NCI-H82 treated with DMSO at 0.1 percent for 48 hours (cell line): ENCODE data around the gene CCN2.
"Not testable (repeated sequence)": the region's sequence is repeated elsewhere in the genome, so short reads cannot be mapped to it uniquely, and the experiment has no call there.

Experiments
- DNase-seq: peaks from one replicate; lab custom pipeline; 2025; ENCODE audit not compliant: unreplicated experiment; lab: John Stamatoyannopoulos, UW

CCN2 gene

DNA sequence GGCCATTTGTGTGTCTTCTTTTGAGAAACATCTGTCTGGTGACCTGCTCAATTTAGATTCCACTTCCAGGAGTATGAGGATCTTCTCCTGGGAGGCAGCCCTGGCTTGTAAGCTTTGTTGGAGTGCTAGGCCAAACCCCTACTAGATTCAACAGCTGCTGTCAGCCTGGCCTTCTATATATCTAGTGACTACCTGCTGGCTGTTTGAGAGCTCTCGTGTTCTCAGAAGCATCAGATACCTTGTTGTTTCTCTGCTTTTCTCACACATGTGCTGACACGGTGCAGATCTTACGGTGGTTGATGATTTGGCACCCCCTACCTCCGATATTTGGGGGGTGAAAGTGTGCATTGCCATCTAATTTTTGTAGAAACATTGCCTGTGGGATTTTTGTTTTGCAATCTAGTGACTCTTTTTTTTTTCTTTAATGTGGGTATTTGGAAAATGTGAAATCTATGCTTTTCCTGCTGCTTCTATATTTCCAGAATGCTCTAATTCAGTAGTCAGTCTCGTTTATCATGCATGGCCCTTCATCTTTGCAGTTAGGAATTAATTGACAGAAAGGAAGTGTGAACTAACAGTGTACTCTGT, 4.7 kb downstream of the CCN2 start:
- DNase-seq = no peak

DNA sequence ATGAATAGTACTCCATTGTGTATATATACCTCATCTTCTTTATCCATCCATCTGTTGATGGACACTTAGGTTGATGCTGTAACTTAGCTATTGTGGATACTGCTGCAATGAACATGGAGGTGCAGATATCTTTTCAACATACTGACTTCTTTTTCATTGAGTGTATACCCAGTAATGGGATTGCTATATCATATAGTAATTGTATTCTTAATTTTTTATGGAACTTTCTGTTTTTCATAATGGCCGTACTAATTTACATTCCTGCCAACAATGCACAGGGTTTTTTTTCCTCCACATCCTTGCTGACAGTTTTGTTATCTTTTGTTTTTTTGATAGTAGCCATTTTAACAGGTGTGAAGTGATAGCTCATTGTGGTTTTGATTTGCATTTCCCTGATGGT, 5.2 kb downstream of the CCN2 start:
- no peak for DNase-seq

DNA sequence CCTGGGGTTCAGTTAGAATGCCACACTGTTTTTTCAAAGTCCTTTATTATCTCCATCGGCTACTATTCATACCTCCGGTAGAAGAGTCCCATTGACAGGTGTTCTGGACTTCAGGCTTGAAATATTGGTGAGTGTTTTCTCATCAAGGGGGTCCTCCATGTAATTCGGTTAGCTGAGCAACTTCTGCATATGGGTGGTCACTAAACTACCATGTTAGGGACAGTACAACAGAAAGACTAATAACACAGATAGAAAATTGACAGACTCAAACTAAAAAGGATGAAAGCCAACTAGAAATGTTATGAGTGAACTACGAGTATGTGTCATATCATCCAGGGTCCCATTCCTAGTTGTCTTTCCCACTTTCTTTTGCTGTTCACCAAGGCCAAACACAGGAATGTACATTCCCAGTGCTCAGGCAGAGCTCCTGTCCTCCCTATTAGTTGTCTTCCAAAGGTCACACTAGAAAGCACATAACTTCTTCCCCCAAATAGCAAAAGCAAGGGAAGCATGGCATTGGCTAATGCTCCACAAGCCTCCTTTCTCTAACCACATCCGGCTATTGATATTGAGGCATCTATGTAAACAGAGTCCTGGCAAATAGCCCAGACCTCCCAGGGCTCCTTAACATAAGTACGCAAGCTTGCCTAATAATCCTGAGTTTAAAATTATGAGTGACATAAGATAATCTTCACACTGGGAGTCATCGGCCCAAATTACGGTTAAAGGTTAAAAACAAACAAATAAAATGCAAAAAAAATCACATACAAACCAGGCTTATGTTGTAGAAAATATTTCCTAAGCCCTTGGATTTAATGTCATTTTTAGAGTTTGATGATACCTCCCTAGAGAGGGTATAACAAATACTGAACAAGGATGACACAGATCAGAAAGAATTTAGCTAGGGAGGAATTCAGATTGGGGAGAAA, 13.2 kb downstream of the CCN2 start:
- DNase-seq = no peak

DNA sequence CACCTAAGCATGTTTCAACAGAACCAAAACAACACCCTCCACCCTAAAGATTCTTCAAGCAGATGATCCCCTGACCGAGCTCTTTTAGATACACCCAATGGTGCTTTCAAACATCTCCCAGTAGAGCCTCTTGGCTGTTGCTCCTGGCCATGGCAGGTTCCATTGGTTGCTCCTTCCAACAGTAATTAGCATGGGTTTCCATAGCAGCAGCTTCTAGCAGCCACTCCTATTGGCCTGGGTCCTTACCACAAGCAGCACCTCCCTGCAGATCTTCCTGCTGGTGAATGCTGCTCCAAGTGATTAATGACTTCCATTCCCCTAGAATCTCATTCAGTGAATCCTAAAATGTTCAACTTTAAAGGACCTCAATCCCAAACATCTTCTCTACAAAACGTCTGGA, 13.9 kb downstream of the CCN2 start:
- DNase-seq = no peak

DNA sequence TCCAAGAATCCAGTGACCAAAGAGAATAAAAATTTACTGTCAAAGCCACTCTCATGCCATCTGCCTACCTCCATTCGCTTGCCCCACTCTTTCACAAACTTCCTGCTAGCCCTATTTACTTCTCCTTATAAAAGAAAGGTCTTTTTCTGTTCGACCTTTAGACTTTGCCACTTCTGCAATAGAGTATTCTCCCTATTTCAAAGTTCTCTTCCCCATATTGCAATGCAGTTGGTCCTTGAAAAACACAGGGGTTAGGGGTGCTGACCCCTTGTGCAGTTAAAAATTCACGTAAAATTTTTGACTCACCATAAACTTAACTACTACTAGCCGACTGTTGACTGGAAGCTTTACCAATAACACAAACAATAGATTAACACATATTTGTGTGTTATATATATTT, 15.0 kb downstream of the CCN2 start:
- no peak for DNase-seq

DNA sequence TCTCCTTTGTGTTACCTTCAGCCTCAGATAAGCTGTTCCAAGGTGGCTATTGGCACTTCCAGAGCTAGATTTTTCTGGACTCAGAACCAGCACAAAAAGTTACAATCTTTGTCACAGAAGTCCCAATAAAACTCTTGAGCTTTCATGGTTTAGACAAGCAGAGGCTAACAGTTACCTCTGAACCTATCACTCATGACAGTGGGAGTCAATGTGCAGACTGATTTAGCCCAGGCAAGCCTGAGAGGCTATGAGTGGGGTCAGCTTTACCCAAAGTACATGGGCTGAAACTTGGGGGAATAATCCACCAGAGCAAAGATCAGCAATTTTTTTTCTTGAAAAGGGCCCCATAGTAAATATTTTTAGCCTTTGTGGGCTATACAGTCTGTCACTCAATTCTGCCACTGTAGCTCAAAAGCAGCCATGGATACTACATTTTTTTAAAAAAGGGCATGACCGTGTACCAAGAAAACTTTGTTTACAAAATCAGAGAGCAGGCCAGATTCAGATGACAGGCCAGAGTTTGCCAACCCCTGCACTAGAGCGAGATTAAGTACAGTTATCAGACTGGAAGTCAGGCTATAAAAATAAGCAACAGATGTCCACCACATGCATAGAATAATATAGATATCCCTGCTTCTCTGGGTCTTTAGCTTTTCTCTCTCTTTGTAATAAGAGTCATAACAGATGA, 20.0 kb downstream of the CCN2 start:
- no peak for DNase-seq

DNA sequence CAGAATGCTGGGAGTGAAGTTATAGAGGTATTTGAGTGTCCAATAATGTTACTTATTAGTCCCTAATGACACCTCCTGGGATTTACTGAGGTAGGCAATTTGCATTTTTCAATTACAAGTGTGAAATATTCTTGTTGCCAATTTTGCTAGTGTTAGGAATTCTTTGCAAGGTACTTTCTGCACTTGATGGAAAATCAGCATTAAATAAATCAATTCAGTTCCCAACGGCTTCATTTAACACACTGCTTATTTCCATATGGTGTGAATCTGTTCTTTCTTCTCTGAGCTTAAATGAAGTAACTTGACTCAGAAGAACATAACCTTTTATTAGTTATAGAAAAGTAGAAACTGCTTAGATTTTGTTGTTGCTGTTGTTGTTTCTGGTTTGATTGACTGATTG, 21.2 kb downstream of the CCN2 start:
- DNase-seq = no peak

DNA sequence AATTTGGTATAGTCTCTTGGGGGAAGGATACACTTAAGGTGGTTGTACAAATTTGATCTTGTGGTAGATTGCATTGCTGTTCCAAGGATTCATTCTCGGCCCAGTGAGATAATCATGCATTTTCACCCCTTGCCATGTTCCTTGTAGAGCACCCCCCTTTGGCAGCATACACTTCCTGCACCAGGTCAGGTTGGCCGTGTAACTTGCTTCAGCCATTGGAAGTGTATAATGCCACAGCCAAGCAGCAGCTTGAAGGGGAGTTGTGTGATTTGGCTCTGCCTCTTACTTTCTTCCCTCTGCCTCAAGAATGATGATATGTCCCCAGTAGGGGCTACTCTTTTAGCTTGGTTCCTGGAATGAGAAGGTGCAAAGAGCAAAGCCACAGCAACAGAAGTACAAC, 21.9 kb downstream of the CCN2 start:
- DNase-seq = no peak

DNA sequence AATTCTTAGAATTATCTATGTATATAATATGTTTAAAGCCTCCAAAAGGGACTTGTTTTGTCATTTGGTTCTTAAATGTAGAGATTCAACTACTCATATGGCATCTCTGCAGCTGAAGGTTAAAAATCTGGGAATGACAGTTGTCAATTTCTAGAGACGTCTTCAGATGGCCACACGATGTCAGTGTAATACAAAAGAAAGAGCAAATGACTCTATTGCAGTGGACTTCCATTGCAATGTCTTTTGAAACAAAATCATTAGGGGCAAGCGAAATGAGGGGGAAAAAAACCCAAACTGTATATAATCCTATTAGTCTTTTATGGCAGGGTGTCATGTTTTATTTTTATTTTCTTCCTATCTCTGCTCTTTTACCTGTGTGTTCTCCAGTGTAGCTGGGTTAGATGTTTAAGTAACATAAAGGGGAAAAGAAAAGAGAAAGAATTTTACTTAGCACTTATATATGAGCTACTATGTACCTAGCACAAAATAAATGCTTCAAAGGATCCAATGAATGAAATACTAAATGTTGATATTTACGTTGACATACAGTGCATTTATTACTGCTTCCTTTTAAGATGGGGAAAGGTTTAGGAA, 26.2 kb downstream of the CCN2 start:
- no peak for DNase-seq

DNA sequence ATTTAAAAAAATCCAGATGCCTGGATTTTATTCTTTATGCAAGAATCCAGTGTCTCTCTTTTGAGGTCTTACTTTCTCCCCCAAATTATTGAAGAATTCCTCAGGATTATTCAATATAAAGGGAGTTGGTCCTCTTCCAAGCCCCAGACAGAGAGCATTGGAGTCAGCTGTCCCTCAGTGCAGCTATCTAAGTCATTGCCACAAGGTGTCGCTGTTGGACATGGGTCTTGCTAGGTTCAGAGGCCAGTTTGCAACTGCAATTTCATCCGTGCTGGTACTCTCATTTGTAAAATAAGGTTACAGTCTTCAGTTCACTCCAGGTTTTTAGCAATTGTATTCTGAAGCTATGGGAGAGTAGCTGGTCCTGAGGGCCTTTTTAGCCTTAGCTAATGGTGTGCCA, 27.8 kb downstream of the CCN2 start:
- DNase-seq = no peak

DNA sequence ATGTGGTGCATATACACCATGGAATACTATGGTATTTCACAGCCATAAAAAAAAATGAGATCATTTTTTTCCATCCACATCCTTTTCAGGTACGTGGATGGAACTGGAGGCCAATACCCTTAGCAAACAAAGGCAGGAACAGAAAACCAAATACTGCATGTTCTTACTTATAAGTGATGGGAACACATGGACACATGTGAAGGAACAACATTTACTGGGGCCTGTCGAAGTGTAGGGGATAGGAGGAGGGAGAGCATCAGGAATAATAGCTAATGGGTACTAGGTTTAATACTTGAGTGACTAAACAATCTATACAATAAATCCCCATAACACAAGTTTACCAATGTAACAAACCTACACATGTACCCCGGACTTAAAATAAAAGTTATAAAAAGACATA, 30.5 kb downstream of the CCN2 start:
- DNase-seq = no peak

DNA sequence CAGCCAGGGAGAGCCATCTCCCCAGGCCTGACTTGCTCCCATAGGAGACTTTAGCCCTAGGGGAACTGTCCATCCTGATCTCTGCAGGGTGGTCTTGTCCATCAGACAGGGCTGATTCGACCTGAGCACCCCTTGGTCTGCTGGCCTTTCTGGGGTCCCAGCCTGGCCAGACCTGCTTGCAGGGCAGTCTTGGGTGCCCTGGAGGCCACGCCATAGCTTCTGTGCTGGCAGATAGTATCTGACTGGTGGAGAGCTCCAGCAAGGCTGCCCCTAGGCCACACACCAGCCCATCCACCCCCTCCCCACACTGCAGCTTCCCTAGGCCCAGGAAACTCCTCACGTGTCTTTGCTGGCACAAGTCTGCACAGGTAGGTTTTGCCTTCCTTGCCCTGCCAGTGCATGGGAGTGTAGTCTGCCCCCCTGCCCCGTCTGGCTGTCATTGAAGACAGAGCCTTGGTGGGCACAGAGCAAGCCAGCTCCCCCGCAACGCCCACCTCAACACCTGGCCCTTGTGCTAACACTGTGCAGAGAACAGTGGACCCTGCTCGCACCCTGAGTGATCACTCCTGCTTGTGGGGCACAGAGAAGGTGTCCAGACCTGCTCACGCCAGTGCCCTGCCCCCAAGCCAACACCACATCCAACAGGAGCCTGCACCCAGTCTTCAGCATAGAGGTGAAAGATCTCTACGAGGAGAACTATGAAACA, 32.4 kb downstream of the CCN2 start:
- DNase-seq = no peak

DNA sequence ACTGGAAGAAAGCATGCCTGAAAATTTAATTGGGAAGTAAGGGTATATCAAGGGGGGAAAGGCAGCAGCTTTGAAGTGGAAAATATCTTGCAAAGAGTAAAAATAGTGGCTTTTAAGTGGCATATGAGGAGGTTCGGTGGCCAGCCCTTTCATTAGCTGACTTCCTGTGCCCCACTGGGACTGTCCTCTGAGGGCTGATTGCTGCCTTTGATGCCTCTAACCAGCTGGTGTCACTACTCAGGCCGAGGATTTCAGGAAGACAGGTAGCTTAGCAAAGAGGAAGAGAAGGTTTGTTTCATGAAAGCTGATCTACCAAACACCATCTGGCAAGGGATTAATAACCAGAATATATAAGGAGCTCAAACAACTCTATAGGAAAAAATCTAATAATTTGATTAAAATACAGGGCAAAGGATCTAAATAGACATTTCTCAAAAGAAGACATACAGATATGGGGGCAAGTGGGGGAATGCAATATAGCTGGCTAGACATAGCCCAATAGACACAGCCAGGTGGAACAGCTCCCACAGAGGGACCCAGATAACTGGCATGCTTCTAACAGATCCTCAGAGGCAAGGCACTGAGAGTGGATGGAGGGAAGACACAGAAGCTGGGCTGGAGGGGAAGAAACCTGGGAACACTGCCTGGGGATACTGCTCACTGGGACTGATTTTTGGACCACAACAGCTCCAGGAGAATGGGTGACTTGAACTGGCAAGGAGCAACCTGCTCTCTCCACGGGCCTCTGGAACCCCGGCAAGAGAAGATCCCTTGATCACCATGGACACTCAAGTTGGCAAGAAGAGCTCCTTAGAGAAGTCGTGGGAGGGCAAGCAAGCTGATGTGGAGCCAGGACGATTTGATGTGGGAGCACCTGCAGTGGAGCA, 33.2 kb downstream of the CCN2 start:
- no peak for DNase-seq

DNA sequence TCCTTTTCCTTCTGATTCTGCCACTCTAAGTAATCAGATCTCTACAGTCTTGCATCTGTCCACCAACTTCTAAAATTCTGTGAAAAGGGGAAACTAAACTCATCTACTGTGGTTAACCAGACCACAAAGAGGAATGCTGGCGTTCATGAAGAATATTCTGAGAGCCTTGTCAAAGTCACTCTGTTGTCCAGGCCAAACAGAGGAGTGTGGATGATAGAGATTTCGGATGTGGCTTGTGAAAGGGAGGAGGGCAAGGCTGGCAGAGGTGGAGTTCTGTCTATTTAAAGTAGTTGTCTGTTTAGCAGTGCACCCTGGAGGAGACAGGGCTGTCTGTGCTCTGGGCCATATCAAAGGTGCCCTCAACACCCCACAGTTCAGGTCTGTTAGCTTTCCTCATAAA, 33.9 kb downstream of the CCN2 start:
- no peak for DNase-seq

DNA sequence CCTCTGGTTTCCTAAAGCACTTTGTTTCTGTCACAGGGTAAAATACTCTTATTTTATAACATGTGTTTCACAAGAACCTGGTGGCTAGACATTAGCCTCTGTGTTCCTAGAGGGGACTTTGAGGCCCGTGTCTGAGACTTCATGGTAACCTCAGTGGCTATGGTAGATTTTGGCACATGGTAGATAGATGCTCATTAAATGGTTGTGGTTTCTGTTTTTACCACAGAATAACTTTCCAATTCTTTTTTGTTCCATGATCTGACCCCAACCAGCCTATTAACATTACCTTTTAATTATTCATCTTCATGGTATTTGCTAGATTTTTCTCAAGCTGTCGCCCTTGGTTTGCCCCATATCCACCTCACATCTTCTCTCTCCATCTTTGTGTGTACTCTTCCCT, 34.3 kb downstream of the CCN2 start:
- DNase-seq = no peak

DNA sequence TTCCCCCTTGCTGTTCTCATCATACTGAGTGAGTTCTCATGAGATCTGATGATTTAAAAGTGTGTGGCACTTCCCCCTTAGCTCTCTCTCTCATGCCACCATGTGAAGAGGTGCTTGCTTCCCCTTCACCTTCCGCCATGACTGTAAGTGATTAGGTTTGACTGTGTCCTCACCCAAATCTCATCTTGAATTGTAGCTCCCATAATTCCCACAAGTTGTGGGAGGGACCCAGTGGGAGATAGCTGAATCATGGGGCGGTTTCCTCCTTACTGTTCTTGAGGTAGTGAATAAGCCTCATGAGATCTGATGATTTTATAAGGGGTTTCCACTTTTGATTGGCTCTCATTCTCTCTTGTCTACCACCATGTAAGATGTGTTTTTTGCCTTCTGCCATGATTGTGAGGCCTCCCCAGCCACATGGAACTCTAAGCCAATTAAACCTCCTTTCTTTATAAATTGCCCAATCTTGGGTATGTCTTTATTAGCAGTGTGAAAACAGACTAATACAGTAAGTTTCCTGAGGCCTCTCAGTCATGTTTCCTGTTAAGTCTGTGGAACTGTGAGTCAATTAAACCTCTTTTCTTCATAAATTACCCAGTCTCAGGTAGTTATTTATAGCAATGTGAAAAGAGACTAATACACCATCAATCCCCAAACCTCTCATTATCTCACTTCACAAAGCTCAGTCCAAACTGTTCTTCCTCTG, 34.9 kb downstream of the CCN2 start:
- not testable (repeated sequence) for DNase-seq

DNA sequence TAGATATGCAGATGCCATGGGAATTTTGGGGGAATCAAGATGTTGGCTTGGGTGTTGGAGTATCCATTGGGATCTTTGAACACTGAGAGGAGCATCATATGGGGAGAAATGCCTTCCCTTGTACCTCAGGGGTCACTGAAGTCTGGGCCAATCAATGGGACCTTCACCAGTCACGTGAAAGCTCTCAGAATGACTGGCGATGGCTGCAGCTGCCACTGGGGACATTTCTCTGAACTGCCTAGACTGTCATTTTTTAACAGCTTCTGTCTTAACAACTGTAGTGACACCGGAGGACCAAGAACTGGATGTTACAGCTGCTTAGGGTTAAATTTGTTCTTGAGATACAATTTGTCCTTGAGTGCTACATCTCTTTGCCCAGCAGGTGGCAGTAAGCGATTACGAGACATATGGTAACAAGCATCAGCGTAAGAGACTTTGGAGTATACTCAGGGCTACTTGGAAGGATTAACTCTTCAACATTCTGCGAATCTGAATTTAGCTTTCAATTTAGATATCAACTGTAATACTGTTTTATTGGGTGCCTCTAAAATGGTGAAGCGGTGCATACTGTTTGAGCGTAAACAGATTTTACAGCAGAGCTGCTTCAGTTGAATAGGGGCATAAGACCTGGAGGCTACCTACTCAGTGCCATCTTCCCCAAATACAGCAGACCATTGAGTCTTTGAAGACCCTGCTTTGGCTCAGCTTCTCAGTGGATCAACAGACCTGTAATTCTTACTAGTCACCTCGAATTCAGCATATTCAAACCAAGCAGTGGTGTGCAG, 36.0 kb downstream of the CCN2 start:
- peak; percentile 32 for DNase-seq

DNA sequence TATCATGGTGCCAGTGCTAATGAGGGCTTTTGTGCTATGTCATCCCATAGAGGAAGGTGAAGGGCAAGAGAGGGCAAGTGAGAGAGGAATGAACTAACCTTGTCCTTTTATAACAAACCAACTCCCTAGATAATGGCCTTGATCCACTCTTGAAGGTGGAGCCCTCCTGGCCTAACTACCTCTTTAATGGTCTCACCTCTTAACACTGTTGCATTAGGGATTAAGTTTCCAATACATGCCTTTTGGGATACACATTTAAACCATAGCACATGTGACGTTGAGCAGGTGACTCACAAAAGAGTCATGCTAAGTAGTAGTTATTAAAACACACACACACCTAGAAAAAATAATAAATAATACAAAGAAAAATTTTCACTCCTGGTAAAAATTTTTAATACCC, 36.9 kb downstream of the CCN2 start:
- no peak for DNase-seq

DNA sequence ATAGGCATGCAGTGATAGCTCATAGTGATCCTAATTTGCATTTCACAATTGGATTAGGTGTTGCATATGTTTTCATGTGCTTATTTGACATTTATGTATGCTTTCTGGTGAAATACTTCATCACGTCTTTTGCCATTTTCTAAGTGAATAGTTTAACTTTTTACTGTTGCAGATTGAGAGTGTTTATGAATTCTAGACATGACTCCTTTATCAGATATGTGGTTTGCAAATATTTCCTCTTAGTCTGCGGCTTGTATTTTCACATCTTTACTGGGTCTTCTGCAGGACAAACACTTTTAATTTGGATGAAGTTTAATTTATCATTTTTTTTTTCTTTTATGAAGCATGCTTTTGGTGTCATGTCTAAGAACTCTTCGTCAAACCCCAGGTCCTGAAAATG, 39.2 kb downstream of the CCN2 start:
- no peak for DNase-seq
